ENCODE results near the gene TPM4.
"Not testable (repeated sequence)": the region's sequence is repeated elsewhere in the genome, so short reads cannot be mapped to it uniquely, and the experiment has no call there.

TPM4 gene

DNA sequence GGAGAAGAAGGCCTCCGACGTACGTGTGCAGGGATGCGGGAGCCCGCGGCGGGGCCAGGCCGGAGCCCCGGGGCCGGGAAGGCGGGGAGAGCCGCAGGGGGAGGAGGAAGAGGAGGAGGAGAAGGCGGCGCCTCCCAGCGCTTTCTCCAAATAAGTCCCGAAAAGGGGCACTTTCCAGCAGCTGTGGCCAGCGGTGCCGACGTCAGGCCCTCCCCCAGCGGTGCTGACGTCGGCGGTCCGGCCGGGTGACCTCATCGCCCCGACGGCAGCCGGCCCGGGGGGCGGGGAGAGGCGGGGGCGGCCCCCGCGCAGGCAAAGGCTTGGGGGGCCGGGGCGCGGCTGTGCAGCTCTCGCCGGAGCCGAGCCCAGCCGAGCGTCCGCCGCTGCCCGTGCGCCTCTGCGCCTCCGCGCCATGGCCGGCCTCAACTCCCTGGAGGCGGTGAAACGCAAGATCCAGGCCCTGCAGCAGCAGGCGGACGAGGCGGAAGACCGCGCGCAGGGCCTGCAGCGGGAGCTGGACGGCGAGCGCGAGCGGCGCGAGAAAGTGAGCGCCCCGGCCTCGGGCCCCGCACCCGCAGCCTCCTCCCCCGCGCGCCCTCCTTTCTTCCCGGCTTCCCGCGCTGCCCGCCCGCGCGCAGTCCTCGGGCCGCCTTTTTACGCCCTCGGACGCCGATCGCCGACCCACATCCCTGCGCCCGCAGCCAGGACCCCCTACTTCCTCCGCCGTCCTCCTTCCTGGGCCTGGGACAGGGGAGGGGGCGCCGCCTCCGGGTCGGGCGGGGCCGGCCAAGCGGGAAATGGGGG is at the start of gene TPM4:
Gene TPM4 (plus strand): TSS at position 342 of the 804 bp plus-strand sequence. CDS start 71 bp downstream, at position 413.
- peak; percentile 97 for DNase-seq (ENCODE audit: low read depth)
- TF ChIP-seq CTCF (conservative IDR thresholded peaks at IDR 0.05; ENCODE audit: low read length) = no peak
- H3K4me3 ChIP-seq (ENCODE audit: low read length) = peak within 1 kb of the TSS; percentile 99

GRCh38 chr19:16026756-16027155 is 49.5 kb upstream of the TPM4 start:
- DNase-seq (ENCODE audit: low read depth) = no peak
- TF ChIP-seq CTCF (conservative IDR thresholded peaks at IDR 0.05; ENCODE audit: low read length) = no peak
- no peak overlapping the region for H3K4me3 ChIP-seq (ENCODE audit: low read length)

- no peak overlapping the region for H3K4me3 ChIP-seq (ENCODE audit: low read length)
- TF ChIP-seq CTCF (conservative IDR thresholded peaks at IDR 0.05; ENCODE audit: low read length) = no peak
- no peak for DNase-seq (ENCODE audit: low read depth)
Measured at GRCh38 chr19:16027528-16027927, 48.8 kb upstream of the TPM4 start.

DNA sequence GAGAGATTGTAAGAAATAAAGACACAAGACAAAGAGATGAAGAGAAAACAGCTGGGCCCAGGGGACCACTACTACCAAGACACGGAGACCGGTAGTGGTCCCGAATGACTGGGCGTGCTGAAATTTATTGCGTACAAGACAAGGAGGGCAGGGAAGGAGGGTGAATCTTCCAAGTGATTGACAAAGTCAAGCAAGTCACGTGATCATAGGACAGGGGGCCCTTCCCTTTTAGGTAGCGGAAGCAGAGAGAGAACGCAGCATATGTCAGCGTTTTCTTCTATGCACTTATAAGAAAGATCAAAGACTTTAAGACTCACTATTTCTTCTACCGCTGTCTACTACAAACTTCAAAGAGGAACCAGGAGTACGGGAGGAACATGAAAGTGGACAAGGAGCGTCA is 46.1 kb upstream of the TPM4 start:
- not testable (repeated sequence) for DNase-seq (ENCODE audit: low read depth)

GRCh38 chr19:16030964-16031871 is 45.1 kb upstream of the TPM4 start:
- no peak for TF ChIP-seq CTCF (conservative IDR thresholded peaks at IDR 0.05; ENCODE audit: low read length)
- no peak for DNase-seq (ENCODE audit: low read depth)
- H3K4me3 ChIP-seq (ENCODE audit: low read length) = no peak overlapping the region

More for the DNA sequence above, 46.1 kb upstream of the TPM4 start:
- H3K4me3 ChIP-seq (ENCODE audit: low read length) = not testable (repeated sequence)

DNA sequence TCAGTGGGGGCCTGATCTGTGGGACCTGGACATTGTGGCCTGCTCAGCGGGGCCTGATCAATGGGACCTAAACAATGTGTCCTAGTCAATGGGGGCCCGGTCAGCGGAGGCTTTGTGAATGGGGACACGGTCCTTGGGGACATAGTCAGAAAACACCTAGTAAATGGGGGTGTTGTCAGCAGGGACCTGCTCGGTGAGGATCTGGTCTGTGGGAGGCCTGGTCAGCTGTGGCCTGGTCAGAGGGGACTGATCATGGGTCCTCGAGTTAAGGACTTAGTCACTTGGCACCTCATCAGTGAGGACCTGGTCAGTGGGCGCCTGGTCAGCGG is 44.5 kb upstream of the TPM4 start:
- DNase-seq (ENCODE audit: low read depth) = no peak
- H3K4me3 ChIP-seq (ENCODE audit: low read length) = no peak overlapping the region
- no peak for TF ChIP-seq CTCF (conservative IDR thresholded peaks at IDR 0.05; ENCODE audit: low read length)

DNA sequence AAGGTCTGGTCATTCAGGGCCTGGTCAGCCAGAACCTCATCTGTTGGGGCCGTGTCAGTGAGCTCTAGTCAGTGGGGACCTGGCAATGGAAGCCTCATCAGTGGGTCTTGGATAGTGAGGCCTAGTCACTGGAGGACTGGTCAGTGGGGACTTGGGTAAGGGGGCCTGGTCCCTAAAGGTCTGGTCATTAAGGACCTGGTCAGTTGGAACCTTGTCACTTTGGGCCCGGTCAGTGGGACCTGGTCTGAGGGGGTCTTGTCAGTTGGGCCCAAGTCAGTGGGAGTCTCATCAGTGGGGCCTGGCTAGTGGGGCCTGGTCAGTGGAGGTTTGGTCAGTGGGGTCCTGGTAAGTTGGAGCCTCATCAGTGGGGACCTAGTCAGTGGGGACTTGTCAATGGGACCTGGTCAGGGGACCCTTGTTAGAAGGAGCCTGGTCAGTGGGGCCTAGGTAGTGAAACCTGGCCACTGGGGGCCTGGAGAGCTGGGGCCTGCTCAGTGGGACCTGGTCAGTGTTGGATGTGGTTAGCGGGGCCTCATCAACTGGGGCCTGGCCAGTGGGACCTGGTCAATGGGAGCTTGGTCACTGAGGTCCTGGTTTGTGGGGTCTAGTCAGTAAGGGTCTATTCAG is 43.7 kb upstream of the TPM4 start:
- no peak for DNase-seq (ENCODE audit: low read depth)
- TF ChIP-seq CTCF (conservative IDR thresholded peaks at IDR 0.05; ENCODE audit: low read length) = no peak
- no peak overlapping the region for H3K4me3 ChIP-seq (ENCODE audit: low read length)
